Stimulated activated naive CD8-positive, alpha-beta T cell treated with anti-CD3 and anti-CD28 coated beads, Interleukin-15, amount 100 ng/mL, for 72 hours (primary cell): ENCODE measurements around the gene LRRIQ4.
A peak's percentile ranks its signal among the peaks of the same experiment; 100 is the strongest.

Experiments
- ATAC-seq: fragments of 150-1000 bp; cut with Tn5 transposase; 2 replicates; pipeline ENCODE4 v1.10.0; 2021; ENCODE audit warnings: mild to moderate bottlenecking, moderate library complexity
- DNase-seq, 2 donors: peaks; one replicate each; pipeline ENCODE4 v3.0.0; 2021 to 2022
- H3K27ac Mint-ChIP-seq, 2 donors: one replicate each; pipeline ENCODE4 v1.8.0; 2022; ENCODE audit warnings: mild to moderate bottlenecking in 2 of 2, mixed read lengths in 2 of 2, moderate library complexity in 2 of 2
- H3K27me3 Mint-ChIP-seq: one replicate; pipeline ENCODE4 v1.8.0; 2022; ENCODE audit warnings: mixed read lengths
- H3K4me1 Mint-ChIP-seq: one replicate; pipeline ENCODE4 v1.8.0; 2022; ENCODE audit warnings: mild to moderate bottlenecking, mixed read lengths
- H3K4me3 Mint-ChIP-seq, 2 donors: one replicate each; pipeline ENCODE4 v1.8.0; 2022; ENCODE audit warnings: mild to moderate bottlenecking in 2 of 2, mixed read lengths in 2 of 2, moderate library complexity in 1 of 2
- H3K9me3 Mint-ChIP-seq, 2 donors: one replicate each; pipeline ENCODE4 v1.8.0; 2022; ENCODE audit warnings: mixed read lengths in 2 of 2

The LRRIQ4 gene

DNA sequence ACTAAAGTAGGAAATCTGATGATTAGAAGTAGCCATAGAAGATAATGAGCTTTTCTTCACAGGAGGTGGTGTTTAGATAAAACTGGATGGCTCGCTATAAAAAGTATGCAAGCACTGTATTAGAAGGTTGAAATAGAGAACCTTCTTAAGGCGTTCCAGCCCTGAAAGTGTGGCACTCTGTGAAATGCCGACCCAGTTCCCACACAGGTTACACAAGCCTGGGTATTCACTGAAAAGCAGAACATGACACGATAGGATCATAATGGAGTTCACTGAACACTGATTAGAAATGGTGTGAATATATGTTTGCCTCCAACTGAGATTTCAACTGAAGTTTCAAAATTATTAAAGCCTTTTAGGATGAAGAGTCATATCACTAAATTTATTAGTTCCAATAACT, 15.0 kb downstream of the LRRIQ4 start:
- DNase-seq (no peak), ATAC-seq (no peak)
- Mint-ChIP-seq H3K27me3 (peaks cover 1% of the 10 kb centered on the region), H3K9me3 (no peaks in the 10 kb centered on the region), H3K27ac (no peak overlapping the region), H3K4me1 (peaks cover 8% of the 10 kb centered on the region), H3K4me3 (no peak overlapping the region)

DNA sequence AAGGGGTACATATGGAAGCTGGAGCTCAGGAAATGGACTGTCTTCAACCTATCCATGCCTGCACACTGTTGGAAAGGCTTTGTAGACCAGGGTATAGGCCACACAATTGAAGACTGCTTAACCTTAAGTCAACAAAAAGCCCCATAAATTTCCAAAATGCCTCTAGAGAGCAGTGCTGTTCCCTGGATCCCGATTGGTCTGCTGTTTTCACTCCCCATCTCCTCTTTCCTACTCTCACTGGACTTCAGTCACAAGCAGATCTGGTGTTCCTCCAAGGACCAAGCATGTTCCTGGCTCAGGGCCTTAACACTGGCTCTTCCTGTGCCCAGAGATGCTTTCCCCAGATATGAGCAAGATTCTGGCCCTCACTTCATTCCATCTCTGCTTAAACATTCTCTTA, 22.9 kb downstream of the LRRIQ4 start:
- H3K4me3 Mint-ChIP-seq, result no peak overlapping the region
- peaks cover 6% of the 10 kb centered on the region for H3K27me3 Mint-ChIP-seq
- H3K4me1 Mint-ChIP-seq, result no peaks in the 10 kb centered on the region
- ATAC-seq (no peak), DNase-seq (no peak)
- no peaks in the 10 kb centered on the region for H3K9me3 Mint-ChIP-seq
- no peak overlapping the region for H3K27ac Mint-ChIP-seq

DNA sequence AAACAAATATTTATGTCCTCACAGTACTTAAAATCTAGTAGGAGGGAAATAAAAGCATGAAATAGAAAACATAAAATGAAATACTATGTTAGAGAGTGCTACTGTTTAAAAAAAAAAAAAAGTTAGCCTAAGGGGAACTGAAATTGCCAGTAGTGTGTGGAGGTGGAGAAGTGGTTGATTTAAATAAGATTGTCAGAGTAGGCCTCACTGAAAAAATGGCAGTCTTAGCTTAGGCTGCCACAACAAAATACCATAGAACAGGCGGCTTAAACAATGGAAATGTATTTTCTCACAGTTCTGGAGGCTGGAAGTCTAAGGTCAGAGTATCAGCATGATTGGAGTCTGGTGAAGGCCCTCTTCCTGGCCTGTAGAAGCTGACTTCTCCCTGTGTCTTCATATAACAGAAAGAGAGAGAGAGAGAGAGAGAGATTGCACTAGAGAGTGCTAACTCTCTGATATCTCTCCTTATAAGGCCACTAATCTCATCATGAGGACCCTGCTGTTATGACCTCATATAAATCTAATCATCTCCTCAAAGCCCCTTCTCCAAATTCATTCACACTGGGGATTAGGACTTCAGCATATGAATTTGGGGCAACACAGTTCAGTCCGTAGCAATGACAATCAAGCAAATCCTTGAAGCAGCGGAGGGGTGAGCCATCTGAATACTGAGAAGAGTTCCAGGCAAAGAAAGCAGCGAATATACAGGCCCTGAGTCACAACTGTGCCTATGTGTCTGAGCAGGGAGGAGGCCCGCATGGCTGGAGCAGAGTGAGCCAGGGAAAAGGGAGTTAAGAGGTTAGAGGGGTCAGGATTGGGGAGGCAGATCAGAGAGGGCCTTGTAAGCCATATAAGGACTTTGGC, 23.6 kb downstream of the LRRIQ4 start:
- H3K4me1 Mint-ChIP-seq, result no peaks in the 10 kb centered on the region
- no peak overlapping the region for H3K4me3 Mint-ChIP-seq
- ATAC-seq, result no peak
- no peak for DNase-seq
- H3K9me3 Mint-ChIP-seq, result no peaks in the 10 kb centered on the region
- H3K27me3 Mint-ChIP-seq, result peaks cover 8% of the 10 kb centered on the region
- H3K27ac Mint-ChIP-seq, result no peak overlapping the region

DNA sequence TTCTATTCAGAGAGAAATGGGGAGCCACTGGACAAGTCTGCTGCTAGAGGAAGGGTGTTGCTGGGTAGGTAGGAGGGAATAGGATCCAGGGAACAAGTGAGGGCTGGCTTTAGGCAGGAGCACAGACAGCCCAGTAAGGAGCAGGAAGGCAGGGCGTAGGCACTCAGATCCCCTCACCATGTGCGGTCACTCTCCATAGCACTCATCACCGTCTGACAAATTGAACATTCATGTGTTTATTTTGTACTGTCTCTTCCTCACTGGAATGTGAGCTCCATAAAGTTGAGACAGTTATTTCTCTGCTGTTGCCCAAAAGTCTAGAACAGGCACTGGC, 24.2 kb downstream of the LRRIQ4 start:
- no peak overlapping the region for H3K27ac Mint-ChIP-seq
- no peaks in the 10 kb centered on the region for H3K9me3 Mint-ChIP-seq
- peaks cover 8% of the 10 kb centered on the region for H3K27me3 Mint-ChIP-seq
- ATAC-seq (no peak), DNase-seq (no peak)
- H3K4me1 Mint-ChIP-seq, result no peaks in the 10 kb centered on the region
- no peak overlapping the region for H3K4me3 Mint-ChIP-seq

DNA sequence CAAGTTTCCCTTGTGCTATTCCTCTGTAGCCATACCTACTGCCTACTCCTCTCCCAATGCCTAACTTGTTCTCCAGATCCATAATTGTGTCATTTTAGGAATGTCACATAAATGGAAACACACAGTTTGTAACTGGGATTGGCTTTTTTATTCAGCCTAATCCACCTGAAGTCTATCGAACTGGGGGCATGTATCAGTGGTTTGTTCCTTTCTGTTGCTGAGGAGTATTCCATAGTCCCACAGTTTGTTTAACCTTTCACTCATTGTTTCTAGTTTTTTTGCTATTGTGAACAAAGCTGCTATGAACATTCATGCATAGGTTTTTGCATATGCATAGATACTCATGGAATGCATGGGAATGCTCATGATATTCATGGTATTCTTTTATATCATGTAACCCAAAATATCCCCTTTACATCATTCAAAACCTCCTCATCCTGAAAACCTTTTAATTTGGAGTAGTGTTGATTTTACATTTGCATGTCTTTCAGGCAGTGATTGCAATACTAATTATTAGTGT, 25.9 kb downstream of the LRRIQ4 start:
- Mint-ChIP-seq H3K27ac (no peak overlapping the region), H3K9me3 (no peaks in the 10 kb centered on the region), H3K4me3 (no peak overlapping the region), H3K4me1 (no peaks in the 10 kb centered on the region), H3K27me3 (peaks cover 8% of the 10 kb centered on the region)
- no peak for ATAC-seq
- DNase-seq, result no peak

DNA sequence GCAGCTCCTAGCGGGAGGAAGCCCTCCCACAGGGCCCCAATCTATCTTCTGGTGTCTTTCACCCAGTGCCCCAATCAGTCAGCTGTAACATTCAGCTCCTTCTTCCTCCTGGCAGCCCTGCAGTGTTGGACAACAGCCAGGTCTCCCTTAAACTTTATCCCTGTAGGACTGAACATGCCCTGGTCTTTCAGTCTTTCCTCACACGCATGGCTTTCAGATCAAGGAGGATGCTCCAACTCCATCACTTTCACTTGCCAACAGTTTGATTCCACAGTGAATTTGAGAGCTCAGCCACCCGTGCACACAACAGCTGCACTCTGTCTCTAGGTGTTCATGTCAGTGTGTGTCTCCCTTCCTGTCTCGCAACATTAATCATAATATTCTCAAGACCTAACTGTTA, 28.5 kb downstream of the LRRIQ4 start:
- no peak overlapping the region for H3K27ac Mint-ChIP-seq
- ATAC-seq (no peak), DNase-seq (no peak)
- peaks cover 8% of the 10 kb centered on the region for H3K27me3 Mint-ChIP-seq
- H3K9me3 Mint-ChIP-seq, result no peaks in the 10 kb centered on the region
- no peaks in the 10 kb centered on the region for H3K4me1 Mint-ChIP-seq
- H3K4me3 Mint-ChIP-seq, result no peak overlapping the region

DNA sequence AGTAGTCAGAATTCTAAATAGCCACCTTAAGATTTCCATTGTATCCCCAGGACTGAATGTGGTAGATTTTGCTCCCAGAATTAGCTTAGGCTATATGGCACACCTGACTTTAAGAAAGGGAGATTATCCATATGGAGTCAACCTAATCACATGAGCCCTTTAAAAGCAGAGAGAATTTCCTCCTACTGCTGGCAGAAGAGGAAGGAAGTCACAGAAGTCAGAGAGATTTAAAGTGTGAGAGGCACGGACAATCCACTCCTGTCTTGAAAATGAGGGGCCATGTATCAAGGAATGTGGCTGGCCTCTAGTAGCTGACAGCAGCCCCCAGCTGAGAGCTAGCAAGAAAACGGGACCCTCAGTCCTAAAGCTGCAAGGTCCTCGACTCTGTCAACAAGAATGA, 30.3 kb downstream of the LRRIQ4 start:
- H3K9me3 Mint-ChIP-seq, result no peaks in the 10 kb centered on the region
- DNase-seq (no peak), ATAC-seq (no peak)
- H3K27ac Mint-ChIP-seq, result no peak overlapping the region
- no peak overlapping the region for H3K4me3 Mint-ChIP-seq
- no peaks in the 10 kb centered on the region for H3K4me1 Mint-ChIP-seq
- H3K27me3 Mint-ChIP-seq, result peaks cover 12% of the 10 kb centered on the region

DNA sequence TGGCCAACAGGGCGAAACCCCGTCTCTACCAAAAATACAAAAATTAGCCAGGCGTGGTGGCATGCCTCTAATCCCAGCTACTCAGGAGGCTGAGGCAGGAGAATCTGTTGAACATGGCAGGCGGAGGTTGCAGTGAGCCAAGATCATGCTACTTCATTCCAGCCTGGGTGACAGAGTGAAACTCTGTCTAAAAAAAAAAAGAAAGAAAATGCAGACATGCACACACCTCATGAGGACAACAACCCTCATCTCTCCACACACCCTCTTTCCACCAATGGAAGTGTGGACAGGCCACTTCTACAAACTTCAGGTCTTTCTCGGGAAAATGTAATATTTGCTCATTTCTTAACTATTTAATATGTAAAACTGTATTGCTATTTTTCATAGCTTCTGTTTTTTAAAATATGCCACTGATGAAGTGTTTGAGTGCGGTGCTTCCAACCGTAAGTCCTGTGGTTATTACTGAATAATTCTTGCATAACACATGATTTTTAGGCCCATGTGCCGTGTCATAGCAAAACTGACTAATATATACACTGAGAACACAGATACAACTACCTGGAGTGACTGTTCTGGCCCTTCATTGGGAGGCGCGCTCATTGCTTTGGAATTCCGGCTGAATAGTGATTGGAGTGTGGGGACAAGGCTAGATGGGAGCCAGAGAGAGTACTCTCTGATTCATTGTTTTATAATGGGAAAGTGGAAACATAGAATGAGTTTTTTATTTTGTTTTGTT, 34.0 kb downstream of the LRRIQ4 start:
- Mint-ChIP-seq H3K9me3 (no peaks in the 10 kb centered on the region), H3K27me3 (peaks cover 8% of the 10 kb centered on the region), H3K27ac (peak overlapping the region in 1 of 2 donors; percentile 72), H3K4me3 (no peak overlapping the region), H3K4me1 (no peaks in the 10 kb centered on the region)
- ATAC-seq, result no peak
- no peak for DNase-seq

DNA sequence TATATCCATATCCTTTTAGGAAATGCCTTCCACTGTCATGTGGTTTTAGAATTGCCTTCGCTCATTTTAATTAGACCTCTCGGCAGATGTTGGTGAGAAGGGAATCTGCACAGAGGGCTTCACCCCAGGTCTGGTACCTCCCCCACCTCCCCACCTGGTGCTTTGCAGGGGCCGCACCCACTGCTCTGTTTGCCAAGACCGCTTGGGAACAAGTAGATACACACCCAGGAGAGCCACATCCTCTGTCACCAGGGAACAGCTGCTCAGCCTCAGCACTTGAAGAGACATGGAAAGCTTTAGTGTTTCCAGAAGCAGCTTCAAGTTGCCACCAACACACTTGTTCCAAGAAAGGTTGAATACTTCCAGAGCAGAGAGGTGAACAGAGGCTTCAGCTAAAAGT, 35.2 kb downstream of the LRRIQ4 start:
- no peak for DNase-seq
- Mint-ChIP-seq H3K9me3 (no peaks in the 10 kb centered on the region), H3K4me1 (no peaks in the 10 kb centered on the region), H3K27ac (no peak overlapping the region), H3K27me3 (peaks cover 8% of the 10 kb centered on the region), H3K4me3 (no peak overlapping the region)
- no peak for ATAC-seq

DNA sequence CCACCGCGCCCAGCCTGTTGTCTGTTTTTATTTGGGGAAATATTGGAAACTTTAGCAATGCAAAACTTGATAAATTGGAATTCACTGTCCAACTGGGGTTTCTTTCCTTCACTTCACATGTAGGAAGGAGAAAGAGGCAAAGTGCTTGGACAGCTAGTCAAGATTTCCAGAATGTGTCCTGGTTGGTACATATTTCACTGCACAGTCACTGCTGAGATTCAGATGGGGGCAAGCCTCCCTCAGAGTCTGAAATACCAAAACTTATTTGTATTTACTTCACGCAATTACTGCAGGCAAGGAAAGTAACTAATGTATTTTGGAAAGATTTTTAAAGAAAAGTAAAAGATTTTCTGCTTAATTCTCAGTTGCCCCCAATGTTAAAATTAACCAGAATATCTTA, 36.1 kb downstream of the LRRIQ4 start:
- DNase-seq, result no peak

DNA sequence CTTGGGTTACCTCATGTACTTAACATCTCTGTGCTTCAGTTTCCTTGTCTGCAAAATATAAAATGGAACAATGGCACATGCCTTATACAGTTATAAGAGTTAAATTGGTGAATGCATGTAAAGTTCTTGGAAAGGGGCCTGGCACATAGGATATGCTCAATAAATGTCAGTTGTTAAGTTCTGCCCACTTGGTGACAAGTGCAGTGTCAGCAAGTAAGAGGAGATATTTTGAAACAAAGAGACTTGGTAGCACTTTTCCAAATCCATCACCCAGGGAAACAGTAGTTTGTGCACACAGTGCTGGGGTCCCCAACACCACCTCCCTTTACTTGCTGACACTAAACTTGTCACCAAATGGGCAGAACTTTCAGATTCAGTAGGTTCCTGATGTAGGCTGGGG, 37.9 kb downstream of the LRRIQ4 start:
- no peaks in the 10 kb centered on the region for H3K9me3 Mint-ChIP-seq
- no peak for ATAC-seq
- H3K27me3 Mint-ChIP-seq, result peaks cover 17% of the 10 kb centered on the region

More for the DNA sequence above, 36.1 kb downstream of the LRRIQ4 start:
- Mint-ChIP-seq H3K27me3 (peaks cover 8% of the 10 kb centered on the region), H3K4me3 (no peak overlapping the region), H3K27ac (no peak overlapping the region), H3K4me1 (no peaks in the 10 kb centered on the region), H3K9me3 (no peaks in the 10 kb centered on the region)
- no peak for ATAC-seq

DNA sequence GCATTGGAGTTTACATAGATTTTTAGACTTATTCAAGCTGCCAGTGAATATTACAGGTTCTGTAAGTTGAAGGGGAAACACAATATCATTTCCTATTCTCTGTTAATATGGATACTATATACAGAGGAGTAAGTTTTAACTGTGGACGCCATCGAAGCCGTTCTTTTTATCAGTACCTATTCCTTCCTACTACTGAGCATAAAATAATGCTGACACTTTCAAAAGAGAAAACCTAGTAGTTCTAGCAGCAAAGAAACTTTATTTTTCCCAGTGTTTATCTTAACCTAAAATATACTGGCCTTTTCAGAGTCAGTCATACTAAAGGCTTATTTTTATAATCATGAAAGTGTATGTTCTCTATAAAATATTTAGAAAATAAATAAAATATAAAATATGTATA, 42.8 kb downstream of the LRRIQ4 start:
- ATAC-seq (no peak), DNase-seq (no peak)
- H3K9me3 Mint-ChIP-seq, result no peaks in the 10 kb centered on the region
- no peak overlapping the region for H3K4me3 Mint-ChIP-seq
- no peaks in the 10 kb centered on the region for H3K4me1 Mint-ChIP-seq
- peaks cover 26% of the 10 kb centered on the region for H3K27me3 Mint-ChIP-seq
- H3K27ac Mint-ChIP-seq, result no peak overlapping the region

More for the DNA sequence above, 37.9 kb downstream of the LRRIQ4 start:
- Mint-ChIP-seq H3K4me3 (no peak overlapping the region), H3K27ac (no peak overlapping the region), H3K4me1 (no peaks in the 10 kb centered on the region)
- no peak for DNase-seq

DNA sequence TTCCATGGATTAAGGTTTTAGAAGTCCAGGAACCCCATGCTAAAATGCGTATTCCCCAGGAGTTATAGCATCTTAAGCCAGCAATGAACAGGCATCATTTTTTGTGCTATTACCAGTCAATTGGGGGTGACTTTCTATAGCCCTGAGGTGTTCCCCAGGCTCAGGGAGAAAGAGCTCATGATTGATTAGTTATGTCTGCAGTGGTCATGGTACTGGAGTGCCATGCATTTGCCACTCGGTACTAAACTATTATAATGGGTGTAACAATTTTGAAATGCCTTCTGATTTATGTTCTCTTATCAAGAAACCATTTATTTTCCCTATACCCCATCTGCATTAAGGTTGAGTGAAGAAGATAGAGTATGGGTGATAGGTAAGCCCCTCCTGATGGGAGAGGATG, 45.1 kb downstream of the LRRIQ4 start:
- no peak for ATAC-seq
- H3K4me1 Mint-ChIP-seq, result no peaks in the 10 kb centered on the region
- H3K9me3 Mint-ChIP-seq, result no peaks in the 10 kb centered on the region
- no peak overlapping the region for H3K27ac Mint-ChIP-seq
- H3K4me3 Mint-ChIP-seq, result no peak overlapping the region
- DNase-seq, result no peak
- H3K27me3 Mint-ChIP-seq, result peaks cover 34% of the 10 kb centered on the region

DNA sequence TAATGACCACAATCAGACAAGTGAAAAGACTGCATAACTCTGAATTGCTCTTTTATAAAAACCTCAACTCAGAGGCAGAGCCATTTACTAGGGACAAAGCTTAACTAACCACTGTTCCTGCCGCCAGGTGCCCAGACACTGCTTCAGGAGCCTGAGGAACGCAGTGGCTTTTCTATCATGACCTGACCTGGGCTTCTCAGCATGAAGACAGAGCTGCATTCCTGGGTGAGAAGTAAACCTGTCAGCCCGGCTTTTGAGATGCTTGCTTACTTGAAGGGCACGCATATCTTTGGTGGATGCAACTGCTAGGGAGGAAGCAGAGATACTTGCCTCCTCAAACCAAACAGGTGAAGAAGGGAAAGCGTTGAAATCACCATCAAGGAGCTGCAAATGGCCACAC, 49.2 kb downstream of the LRRIQ4 start:
- H3K9me3 Mint-ChIP-seq, result no peaks in the 10 kb centered on the region
- H3K27ac Mint-ChIP-seq, result no peak overlapping the region
- ATAC-seq, result no peak
- H3K4me3 Mint-ChIP-seq, result no peak overlapping the region
- peaks cover 18% of the 10 kb centered on the region for H3K27me3 Mint-ChIP-seq
- no peak for DNase-seq
- H3K4me1 Mint-ChIP-seq, result peaks cover 26% of the 10 kb centered on the region

DNA sequence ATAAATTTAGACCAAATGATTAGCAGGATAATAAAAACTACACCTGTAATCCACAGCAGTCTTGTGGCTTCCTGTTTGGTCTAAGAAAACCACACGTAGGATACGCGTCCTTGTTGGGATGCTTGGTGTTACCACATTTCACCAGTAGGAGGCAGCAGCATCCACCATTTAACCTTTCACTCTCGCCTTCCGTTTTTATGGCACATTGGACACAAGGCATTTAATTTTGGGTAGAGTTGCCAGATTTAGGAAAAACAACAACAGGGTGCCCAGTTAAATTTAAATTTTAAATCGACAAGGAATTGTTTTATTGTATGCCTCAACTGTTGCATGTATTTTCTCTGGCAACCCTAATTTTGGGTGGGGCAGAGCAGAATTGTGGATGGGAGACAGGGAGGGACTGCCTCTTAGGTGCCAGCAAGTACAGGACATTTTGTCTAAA, 50.8 kb downstream of the LRRIQ4 start:
- no peaks in the 10 kb centered on the region for H3K9me3 Mint-ChIP-seq
- DNase-seq (peak; percentile 62 to 67), ATAC-seq (peak; percentile 70)
- peaks cover 8% of the 10 kb centered on the region for H3K27me3 Mint-ChIP-seq
- no peak overlapping the region for H3K4me3 Mint-ChIP-seq
- no peak overlapping the region for H3K27ac Mint-ChIP-seq
- peaks cover 26% of the 10 kb centered on the region for H3K4me1 Mint-ChIP-seq

DNA sequence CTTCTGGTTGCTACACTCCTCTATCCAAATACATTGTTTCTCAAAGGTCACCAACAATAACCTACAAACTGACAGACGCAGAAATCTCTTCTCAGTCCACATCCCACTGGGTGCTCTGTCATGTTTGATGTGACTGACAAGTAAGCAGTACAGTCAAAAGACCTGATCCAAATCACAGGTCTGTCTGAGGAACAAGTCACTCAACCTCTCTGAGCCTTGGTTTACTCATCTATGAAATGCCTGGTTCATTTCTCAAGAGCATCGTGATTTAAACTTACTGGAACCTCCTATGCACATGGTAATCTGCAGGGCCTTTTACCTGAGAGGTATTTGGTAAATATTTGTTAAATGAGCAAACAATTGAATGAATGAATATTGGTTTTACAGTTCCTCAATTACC, 51.6 kb downstream of the LRRIQ4 start:
- Mint-ChIP-seq H3K27ac (no peak overlapping the region), H3K4me1 (peaks cover 26% of the 10 kb centered on the region), H3K9me3 (no peaks in the 10 kb centered on the region), H3K4me3 (no peak overlapping the region), H3K27me3 (peaks cover 8% of the 10 kb centered on the region)
- DNase-seq, result no peak
- ATAC-seq, result no peak
